GM12891 (cell line): ENCODE data around the gene TST.

ENCODE experiments used
- DNase-seq: peaks from one replicate; pipeline ENCODE4 v3.0.0; 2011; ENCODE audit warnings: low spot score; ENCODE audit not compliant: insufficient read length
- FAIRE-seq: peaks from 2 replicates; lab custom pipeline; 2011; peaks lifted over from hg19 to GRCh38; lab: Jason Lieb, UNC
- PAX5 ChIP-seq: IDR thresholded peaks from 2 replicates; pipeline ENCODE4 v1.6.1; 2011; ENCODE audit warnings: low read length, moderate library complexity, mild to moderate bottlenecking; ENCODE audit not compliant: insufficient read depth, severe bottlenecking
- POLR2A ChIP-seq: IDR thresholded peaks from 2 replicates; pipeline ENCODE4 v1.6.1; 2011; ENCODE audit warnings: low read depth, low read length, control low read depth
- POLR2AphosphoS5 ChIP-seq: IDR thresholded peaks from 2 replicates; pipeline ENCODE4 v1.6.1; 2011; ENCODE audit warnings: low read depth, low read length, control low read depth
- POU2F2 ChIP-seq: IDR thresholded peaks from 2 replicates; pipeline ENCODE4 v1.6.1; 2011; ENCODE audit warnings: low read depth, mild to moderate bottlenecking, control low read depth, low read length, moderate library complexity
- SPI1 ChIP-seq: IDR thresholded peaks from 2 replicates; pipeline ENCODE4 v1.6.1; 2011; ENCODE audit warnings: low read depth, low read length, control low read depth
- TAF1 ChIP-seq: IDR thresholded peaks from 2 replicates; pipeline ENCODE4 v1.6.1; 2011; ENCODE audit warnings: low read depth, low read length, control low read depth

TST gene

GRCh38 chr22:37009490-37009889 lies 9.8 kb downstream of the TST start:
- no peak for FAIRE-seq
- DNase-seq, result no peak
- TF ChIP-seq POLR2AphosphoS5 (no peak), POU2F2 (no peak), PAX5 (no peak), SPI1 (no peak), POLR2A (no peak)

DNA sequence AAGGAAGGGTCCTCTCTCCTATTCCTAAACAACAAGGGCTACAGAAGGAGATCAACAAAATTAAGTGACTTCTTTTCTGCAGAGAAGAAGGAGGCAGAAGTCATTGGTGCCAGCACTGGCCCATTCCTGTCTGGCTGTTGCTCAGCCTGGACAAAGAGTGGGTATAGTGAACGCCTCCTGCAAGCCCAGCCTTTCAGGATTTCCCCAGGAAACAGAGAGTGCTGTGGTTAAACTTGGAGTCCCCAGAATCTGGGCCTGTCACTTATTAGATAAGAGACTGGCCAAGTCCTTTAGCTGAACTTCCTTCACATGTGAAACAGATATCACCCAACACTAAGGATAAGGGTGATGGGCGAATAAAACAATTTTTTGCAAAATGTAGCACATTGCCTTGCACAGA lies 10.9 kb downstream of the TST start:
- no peak for FAIRE-seq
- DNase-seq, result no peak
- TF ChIP-seq POU2F2, result no peak
- no peak for TF ChIP-seq POLR2A
- TF ChIP-seq POLR2AphosphoS5, result no peak
- TF ChIP-seq PAX5, result no peak
- TF ChIP-seq SPI1, result no peak
- TF ChIP-seq TAF1, result no peak

DNA sequence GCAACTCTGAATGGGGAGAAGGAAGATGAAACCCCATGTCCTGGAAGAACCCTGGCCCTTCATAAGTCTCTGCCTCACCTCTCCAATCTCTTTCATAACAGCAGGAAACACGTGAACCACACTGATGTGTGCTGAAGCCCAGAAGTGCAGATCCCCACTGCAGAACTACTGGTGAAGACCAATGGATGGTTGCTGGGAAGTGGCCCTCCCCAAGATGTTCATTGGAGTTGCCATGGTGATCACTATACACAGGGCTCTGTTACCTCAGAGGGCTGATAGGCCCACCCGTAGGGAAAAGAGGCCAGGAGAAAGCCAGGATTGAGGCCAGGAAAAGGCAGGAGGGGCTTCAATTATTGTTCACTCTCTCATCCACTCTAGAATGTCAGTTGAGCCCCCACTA lies 11.6 kb downstream of the TST start:
- FAIRE-seq (no peak), DNase-seq (no peak)
- no peak for TF ChIP-seq POLR2AphosphoS5
- no peak for TF ChIP-seq PAX5
- no peak for TF ChIP-seq POLR2A

DNA sequence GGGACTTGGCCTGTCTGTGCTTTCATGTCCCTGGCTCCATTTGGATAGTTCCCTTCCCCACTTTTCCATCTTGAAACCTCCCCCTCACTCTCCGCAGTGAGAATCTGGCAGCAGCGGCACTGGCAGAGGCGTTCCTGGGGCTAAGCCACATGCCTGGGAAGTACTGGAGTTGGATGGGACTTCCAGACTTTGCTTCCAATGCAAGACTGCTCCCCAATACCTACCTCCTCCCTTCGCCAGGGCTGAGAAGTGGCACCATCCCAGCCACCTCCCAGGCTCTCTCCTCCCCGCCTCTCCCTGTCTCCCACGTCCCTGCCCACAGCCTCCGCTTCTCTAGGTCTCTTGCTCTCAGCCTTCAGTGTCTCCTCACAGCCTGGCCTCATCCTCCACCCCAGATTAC lies 16.6 kb downstream of the TST start:
- FAIRE-seq (no peak), DNase-seq (no peak)
- TF ChIP-seq SPI1 (no peak), TAF1 (no peak), POLR2AphosphoS5 (no peak), POU2F2 (no peak)

DNA sequence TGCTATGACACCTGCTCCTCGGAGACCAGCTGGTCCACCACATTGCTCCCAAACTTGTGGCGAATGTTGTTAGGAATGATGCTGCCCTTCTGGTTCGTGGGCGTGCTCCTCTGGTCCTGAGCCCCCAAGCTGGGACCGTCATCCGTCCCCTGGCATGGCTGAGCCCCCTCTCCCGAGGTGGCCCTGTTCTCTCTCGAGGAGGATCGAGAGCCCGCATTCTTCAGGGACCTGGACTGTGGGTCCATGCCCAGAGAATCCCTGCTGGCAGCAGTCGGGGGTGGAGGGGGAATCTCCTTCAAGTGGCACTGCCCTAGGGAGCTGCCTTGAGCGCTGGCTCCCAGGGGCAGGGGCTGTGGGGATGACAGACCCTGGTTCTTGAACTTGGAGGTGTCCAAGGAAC lies 17.4 kb downstream of the TST start:
- DNase-seq, result no peak
- TF ChIP-seq SPI1 (no peak), POLR2AphosphoS5 (no peak), POLR2A (no peak), POU2F2 (no peak), PAX5 (no peak), TAF1 (no peak)
- FAIRE-seq, result no peak

- DNase-seq, result no peak
- FAIRE-seq, result no peak
- TF ChIP-seq PAX5 (no peak), SPI1 (no peak), POLR2A (no peak), TAF1 (no peak), POU2F2 (no peak), POLR2AphosphoS5 (no peak)
Observed at GRCh38 chr22:37000676-37001534, 18.3 kb downstream of the TST start.

DNA sequence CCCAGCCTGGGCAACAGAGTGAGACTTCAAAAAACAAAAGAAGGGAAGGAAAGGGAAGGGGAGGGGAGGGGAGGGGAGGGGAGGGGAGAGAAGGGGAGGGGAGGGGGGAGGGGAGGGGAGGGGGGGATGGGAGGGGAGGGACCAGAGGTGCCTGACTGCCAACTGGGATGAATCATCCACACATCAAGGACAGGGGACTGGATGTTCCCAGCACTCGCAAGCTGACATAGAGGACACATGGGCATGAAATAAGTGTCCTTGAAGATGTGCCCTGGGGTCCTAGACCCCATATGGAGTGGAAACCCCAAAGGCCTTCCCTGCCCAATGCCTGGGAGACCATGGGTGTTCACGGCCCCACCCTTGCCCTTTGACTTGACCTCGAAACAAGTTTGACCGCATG lies 19.8 kb downstream of the TST start:
- FAIRE-seq (no peak), DNase-seq (no peak)
- TF ChIP-seq TAF1, result no peak

GRCh38 chr22:36998620-36999351 lies 20.5 kb downstream of the TST start:
- TF ChIP-seq PAX5, result no peak
- no peak for TF ChIP-seq POLR2A
- TF ChIP-seq POLR2AphosphoS5, result no peak
- no peak for TF ChIP-seq TAF1
- TF ChIP-seq POU2F2, result no peak
- TF ChIP-seq SPI1, result no peak
- FAIRE-seq, result no peak
- DNase-seq, result no peak

- TF ChIP-seq SPI1 (no peak), POLR2AphosphoS5 (no peak), POLR2A (no peak), POU2F2 (no peak), TAF1 (no peak), PAX5 (no peak)
- FAIRE-seq, result no peak
- no peak for DNase-seq
Observed at GRCh38 chr22:36997746-36998145, 21.5 kb downstream of the TST start.

DNA sequence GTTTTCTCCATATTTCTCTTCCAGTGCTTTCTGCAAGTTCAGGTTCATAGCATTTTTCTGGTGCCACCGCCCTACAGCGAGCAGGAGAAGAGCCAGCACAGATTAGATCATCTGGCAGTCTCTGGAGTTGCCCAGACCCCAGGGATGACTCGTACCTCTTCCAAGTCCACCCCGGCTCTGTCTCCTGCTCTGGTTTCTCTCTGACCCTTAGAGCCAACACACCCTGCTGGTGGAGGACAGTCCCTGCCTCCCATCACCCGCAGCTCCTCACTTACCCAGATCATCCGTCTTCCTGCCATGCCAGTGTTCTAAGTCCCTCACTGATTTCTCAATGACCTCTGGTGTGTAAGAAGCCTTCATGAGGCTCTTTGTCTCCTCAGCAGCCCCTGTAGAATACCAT lies 28.0 kb downstream of the TST start:
- no peak for DNase-seq
- TF ChIP-seq SPI1, result no peak
- TF ChIP-seq POLR2AphosphoS5, result no peak
- TF ChIP-seq PAX5, result no peak
- TF ChIP-seq POLR2A, result no peak
- no peak for TF ChIP-seq TAF1
- no peak for TF ChIP-seq POU2F2
- no peak for FAIRE-seq
